Measurements from ENCODE around the gene EP400. TPM values are rescaled to one million over a fixed set of nuclear protein-coding genes. Genes with fewer than 3 reads are reported as not detected.

Gene EP400
- total and polyA plus RNA-seq, 2 experiments from 2014 or later = 10.3 to 12.3 TPM

DNA sequence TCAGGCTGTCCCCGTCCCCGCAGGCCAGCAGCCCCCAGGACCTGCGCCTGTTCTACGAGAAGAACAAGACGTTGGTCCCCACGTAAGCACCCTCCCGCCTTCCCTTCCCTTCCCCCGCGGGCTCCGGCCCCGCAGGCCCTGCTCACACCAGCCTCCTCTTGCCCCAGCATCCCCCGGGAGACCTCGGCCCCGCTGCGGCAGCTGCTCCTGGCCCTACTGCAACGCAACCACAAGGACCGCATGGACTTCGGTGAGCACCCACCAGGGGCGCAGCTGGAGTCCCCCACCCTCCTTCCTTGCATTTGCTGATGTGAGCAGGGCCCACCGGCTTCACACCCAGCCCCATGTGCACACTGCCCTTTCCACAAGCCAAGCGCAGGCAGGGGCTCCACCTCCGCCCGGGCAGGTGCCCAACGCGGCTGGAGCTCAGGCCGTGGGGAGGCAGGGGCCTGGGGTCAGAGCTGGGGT is 40.0 kb upstream of the EP400 start:
- Histone ChIP-seq H2AFZ (no peak overlapping the region), H3K4me1 (ENCODE audit: insufficient read depth) (no peaks in the 10 kb centered on the region), H3K4me3 (no peak overlapping the region), H3K27me3 (no peaks in the 10 kb centered on the region), H3K79me2 (peaks cover 4% of the 10 kb centered on the region), H3K27ac (no peak overlapping the region), H3K36me3 (replicated peaks; ENCODE audit: insufficient read depth, low read depth) (no peaks in the 10 kb centered on the region), H3K9me2 (replicated peaks; ENCODE audit: insufficient read depth) (no peaks in the 10 kb centered on the region), H3K4me2 (no peak overlapping the region), H3K9me3 (ENCODE audit: low read depth) (no peaks in the 10 kb centered on the region), H4K20me1 (ENCODE audit: insufficient read depth, poor library complexity, severe bottlenecking) (peaks cover 21% of the 10 kb centered on the region)
- 97% methylated on average over 8 of the region's 26 CpGs for WGBS (ENCODE audit: low lambda C conversion rate, missing lambda C conversion rate)
- DNase-seq (ENCODE audit: low spot score) = no peak
- TF ChIP-seq, protein P1, sequence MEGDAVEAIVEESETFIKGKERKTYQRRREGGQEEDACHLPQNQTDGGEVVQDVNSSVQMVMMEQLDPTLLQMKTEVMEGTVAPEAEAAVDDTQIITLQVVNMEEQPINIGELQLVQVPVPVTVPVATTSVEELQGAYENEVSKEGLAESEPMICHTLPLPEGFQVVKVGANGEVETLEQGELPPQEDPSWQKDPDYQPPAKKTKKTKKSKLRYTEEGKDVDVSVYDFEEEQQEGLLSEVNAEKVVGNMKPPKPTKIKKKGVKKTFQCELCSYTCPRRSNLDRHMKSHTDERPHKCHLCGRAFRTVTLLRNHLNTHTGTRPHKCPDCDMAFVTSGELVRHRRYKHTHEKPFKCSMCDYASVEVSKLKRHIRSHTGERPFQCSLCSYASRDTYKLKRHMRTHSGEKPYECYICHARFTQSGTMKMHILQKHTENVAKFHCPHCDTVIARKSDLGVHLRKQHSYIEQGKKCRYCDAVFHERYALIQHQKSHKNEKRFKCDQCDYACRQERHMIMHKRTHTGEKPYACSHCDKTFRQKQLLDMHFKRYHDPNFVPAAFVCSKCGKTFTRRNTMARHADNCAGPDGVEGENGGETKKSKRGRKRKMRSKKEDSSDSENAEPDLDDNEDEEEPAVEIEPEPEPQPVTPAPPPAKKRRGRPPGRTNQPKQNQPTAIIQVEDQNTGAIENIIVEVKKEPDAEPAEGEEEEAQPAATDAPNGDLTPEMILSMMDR (IDR thresholded peaks at IDR 0.05; ENCODE audit: poor library complexity) = no peak
- TF ChIP-seq EZH2phosphoT487 (IDR thresholded peaks at IDR 0.05; ENCODE audit: low read depth, severe bottlenecking, unreplicated experiment) (no peak), EZH2 (IDR thresholded peaks at IDR 0.05; ENCODE audit: borderline replicate concordance) (no peak)

DNA sequence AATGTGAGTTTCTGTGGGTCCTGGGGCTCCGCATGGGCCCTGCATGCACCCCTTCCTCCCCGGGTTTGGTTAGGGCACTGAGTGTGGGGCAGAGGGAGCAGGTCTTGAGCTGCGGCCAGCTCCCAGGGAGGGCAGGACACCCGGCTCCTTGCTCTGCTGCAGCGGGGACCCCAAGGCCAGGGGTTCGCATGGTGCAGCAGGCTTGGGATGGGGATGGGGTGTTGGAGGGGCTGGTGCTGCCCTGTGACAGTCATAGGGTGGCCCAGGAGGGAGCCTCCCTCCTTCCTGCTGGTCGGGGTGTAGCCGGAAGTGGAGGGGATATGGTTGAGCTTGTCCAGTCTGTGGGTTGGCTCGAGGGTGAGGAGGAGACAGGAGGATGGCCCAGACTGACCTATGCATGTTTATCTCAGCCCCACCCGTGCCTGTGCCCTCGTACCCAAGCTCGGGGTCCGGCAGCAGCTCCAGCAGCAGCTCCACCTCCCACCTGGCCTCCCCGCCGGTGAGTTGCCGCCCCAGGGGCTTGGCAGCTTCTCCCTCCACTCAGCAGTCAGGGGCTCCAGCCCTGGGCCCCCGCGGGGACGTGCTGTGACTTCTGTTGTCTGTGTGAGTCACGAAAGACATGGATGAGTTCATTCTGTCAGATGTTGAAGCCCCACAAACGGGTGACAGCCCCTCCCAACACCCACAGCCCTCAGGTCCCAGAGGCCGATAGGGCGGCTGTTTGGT is 39.3 kb upstream of the EP400 start:
- no peak overlapping the region for H3K4me3 ChIP-seq
- H4K20me1 ChIP-seq (ENCODE audit: insufficient read depth, poor library complexity, severe bottlenecking) = peaks cover 15% of the 10 kb centered on the region
- WGBS (ENCODE audit: low lambda C conversion rate, missing lambda C conversion rate) = 92% methylated on average over 23 of the region's 23 CpGs
- H3K4me2 ChIP-seq = no peak overlapping the region
- TF ChIP-seq EZH2phosphoT487 (IDR thresholded peaks at IDR 0.05; ENCODE audit: low read depth, severe bottlenecking, unreplicated experiment) = no peak
- TF ChIP-seq, protein P1 (IDR thresholded peaks at IDR 0.05; ENCODE audit: poor library complexity) = no peak
- TF ChIP-seq EZH2 (IDR thresholded peaks at IDR 0.05; ENCODE audit: borderline replicate concordance) = no peak
- H3K36me3 ChIP-seq (replicated peaks; ENCODE audit: insufficient read depth, low read depth) = no peaks in the 10 kb centered on the region
- H3K27ac ChIP-seq = no peak overlapping the region
- H3K27me3 ChIP-seq = no peaks in the 10 kb centered on the region
- no peaks in the 10 kb centered on the region for H3K79me2 ChIP-seq
- no peaks in the 10 kb centered on the region for H3K9me3 ChIP-seq (ENCODE audit: low read depth)
- H3K9me2 ChIP-seq (replicated peaks; ENCODE audit: insufficient read depth) = no peaks in the 10 kb centered on the region
- no peak overlapping the region for H2AFZ ChIP-seq
- H3K4me1 ChIP-seq (ENCODE audit: insufficient read depth) = no peaks in the 10 kb centered on the region
- no peak for DNase-seq (ENCODE audit: low spot score)

DNA sequence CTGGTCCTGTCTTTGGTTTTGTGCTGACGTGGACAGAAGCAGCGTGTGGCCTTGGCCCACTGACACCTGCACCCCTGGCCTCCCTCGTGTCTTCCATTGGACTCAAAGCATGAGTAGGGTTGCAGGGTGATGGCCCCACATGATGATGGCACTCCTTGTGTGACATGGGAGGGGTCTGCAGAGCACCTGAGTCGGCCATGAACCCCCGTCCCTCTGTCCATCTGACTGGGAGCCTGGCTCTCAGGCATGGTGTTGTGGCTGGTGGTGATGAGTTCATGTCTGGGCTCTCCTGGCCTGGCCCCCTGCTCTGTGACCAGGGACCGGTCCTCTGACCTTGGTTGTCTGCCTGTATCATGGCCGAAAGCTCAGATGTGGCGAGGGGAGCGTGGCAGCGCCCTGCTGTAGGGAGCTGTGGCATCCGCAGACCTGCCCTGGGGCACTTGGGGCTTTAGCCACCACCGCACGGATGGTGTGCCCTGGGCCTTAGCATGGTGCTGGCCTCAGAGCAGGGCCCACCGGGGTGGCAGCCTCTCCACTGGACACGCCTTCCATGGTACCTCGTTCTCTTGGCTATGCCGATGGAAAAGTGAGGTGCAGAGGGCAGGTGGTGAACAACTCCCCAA is 38.6 kb upstream of the EP400 start:
- Histone ChIP-seq H2AFZ (no peak overlapping the region), H3K36me3 (replicated peaks; ENCODE audit: insufficient read depth, low read depth) (no peaks in the 10 kb centered on the region), H4K20me1 (ENCODE audit: insufficient read depth, poor library complexity, severe bottlenecking) (peaks cover 11% of the 10 kb centered on the region), H3K79me2 (no peaks in the 10 kb centered on the region), H3K9me2 (replicated peaks; ENCODE audit: insufficient read depth) (no peaks in the 10 kb centered on the region), H3K4me1 (ENCODE audit: insufficient read depth) (no peaks in the 10 kb centered on the region), H3K9me3 (ENCODE audit: low read depth) (no peaks in the 10 kb centered on the region), H3K4me2 (no peak overlapping the region), H3K27me3 (no peaks in the 10 kb centered on the region), H3K27ac (no peak overlapping the region), H3K4me3 (no peak overlapping the region)
- 96% methylated on average over 17 of the region's 17 CpGs for WGBS (ENCODE audit: low lambda C conversion rate, missing lambda C conversion rate)
- DNase-seq (ENCODE audit: low spot score) = no peak
- no peak for TF ChIP-seq EZH2 (IDR thresholded peaks at IDR 0.05; ENCODE audit: borderline replicate concordance)
- TF ChIP-seq EZH2phosphoT487 (IDR thresholded peaks at IDR 0.05; ENCODE audit: low read depth, severe bottlenecking, unreplicated experiment) = no peak
- TF ChIP-seq, protein P1 (IDR thresholded peaks at IDR 0.05; ENCODE audit: poor library complexity) = no peak
